Measurements from ENCODE around the gene PRDX5.
A peak's percentile ranks its signal among the peaks of the same experiment; 100 is the strongest.

PRDX5 gene

DNA sequence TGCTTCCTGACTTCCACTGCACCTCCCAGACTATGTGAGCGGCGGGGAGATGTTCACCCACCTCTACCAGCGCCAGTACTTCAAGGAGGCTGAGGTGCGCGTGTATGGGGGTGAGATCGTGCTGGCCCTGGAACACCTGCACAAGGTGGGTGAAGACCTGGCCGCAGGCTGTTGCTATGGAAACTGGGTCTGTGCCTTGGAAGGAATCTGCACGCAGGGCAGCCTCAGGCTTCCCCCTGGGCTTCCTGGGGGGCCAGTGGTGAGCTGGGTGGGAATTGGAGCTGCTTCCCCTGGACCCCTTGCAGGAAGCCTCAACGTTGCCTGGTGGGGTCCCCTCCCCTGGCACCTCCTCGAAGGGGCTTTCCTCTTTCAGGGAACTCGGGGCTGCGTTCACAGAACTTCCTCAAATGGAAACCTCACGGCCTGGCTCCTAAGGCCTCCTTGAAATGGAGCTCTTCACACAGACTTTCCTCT is 42.6 kb downstream of the PRDX5 start:
- no peak overlapping the region for H2AFZ ChIP-seq (ENCODE audit: low read length, unreplicated experiment)
- H3K27me3 ChIP-seq (ENCODE audit: insufficient read depth, low read length): no peaks in the 10 kb centered on the region
- peaks cover 22% of the 10 kb centered on the region for H3K79me2 ChIP-seq (ENCODE audit: control insufficient read depth, insufficient read depth, low read length, unreplicated experiment)
- H3K4me3 ChIP-seq (ENCODE audit: low read depth, low read length): peak overlapping the region; percentile 97
- H3K36me3 ChIP-seq (ENCODE audit: insufficient read depth, low read length): peaks cover 8% of the 10 kb centered on the region; the same call in 1 of the 2 replicates
- H3K27ac ChIP-seq (ENCODE audit: low read depth, low read length): no peak overlapping the region
- H3K4me1 ChIP-seq (ENCODE audit: control insufficient read depth, insufficient read depth, low read length, unreplicated experiment): peaks cover 32% of the 10 kb centered on the region

DNA sequence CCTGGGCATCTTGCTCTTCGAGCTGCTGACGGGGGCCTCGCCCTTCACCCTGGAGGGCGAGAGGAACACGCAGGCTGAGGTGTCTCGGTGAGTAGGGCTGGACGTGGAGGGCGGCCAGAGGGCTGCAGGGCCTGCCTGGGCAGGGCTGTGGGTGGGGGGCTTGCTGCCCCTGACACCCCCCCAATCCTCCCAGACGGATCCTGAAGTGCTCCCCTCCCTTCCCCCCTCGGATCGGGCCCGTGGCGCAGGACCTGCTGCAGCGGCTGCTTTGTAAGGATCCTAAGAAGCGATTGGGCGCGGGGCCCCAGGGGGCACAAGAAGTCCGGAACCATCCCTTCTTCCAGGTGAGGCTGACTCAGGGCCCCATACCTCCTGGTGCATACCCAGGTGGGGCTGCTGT is 43.7 kb downstream of the PRDX5 start:
- Histone ChIP-seq H2AFZ (ENCODE audit: low read length, unreplicated experiment) (no peak overlapping the region), H3K36me3 (ENCODE audit: insufficient read depth, low read length) (peaks cover 13% of the 10 kb centered on the region; the same call in 1 of the 2 replicates), H3K4me3 (ENCODE audit: low read depth, low read length) (no peak overlapping the region), H3K4me1 (ENCODE audit: control insufficient read depth, insufficient read depth, low read length, unreplicated experiment) (peaks cover 28% of the 10 kb centered on the region), H3K27ac (ENCODE audit: low read depth, low read length) (no peak overlapping the region), H3K79me2 (ENCODE audit: control insufficient read depth, insufficient read depth, low read length, unreplicated experiment) (peaks cover 22% of the 10 kb centered on the region), H3K27me3 (ENCODE audit: insufficient read depth, low read length) (no peaks in the 10 kb centered on the region)

DNA sequence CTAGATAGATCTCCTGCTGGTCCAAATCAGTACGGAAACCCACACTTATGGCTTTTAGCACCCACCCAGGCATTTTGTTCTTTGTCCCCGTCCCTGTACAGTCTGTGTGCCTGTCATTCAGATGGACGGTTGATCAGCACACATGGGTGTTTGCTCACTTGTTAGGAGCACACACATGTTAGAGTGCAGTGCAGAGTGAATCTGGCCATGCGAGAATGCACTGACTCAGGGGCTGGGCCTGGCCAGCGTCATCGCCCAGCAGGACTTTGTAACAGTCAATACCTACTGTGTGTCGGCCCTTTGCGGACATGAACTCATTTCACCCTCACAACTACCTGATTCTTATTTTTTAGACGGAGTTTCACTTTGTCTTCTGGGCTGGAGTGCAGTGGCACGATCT is 44.4 kb downstream of the PRDX5 start:
- H2AFZ ChIP-seq (ENCODE audit: low read length, unreplicated experiment): no peak overlapping the region
- no peaks in the 10 kb centered on the region for H3K27me3 ChIP-seq (ENCODE audit: insufficient read depth, low read length)
- H3K79me2 ChIP-seq (ENCODE audit: control insufficient read depth, insufficient read depth, low read length, unreplicated experiment): peaks cover 22% of the 10 kb centered on the region
- H3K27ac ChIP-seq (ENCODE audit: low read depth, low read length): no peak overlapping the region
- peaks cover 13% of the 10 kb centered on the region; the same call in 1 of the 2 replicates for H3K36me3 ChIP-seq (ENCODE audit: insufficient read depth, low read length)
- H3K4me1 ChIP-seq (ENCODE audit: control insufficient read depth, insufficient read depth, low read length, unreplicated experiment): peaks cover 25% of the 10 kb centered on the region
- H3K4me3 ChIP-seq (ENCODE audit: low read depth, low read length): no peak overlapping the region

DNA sequence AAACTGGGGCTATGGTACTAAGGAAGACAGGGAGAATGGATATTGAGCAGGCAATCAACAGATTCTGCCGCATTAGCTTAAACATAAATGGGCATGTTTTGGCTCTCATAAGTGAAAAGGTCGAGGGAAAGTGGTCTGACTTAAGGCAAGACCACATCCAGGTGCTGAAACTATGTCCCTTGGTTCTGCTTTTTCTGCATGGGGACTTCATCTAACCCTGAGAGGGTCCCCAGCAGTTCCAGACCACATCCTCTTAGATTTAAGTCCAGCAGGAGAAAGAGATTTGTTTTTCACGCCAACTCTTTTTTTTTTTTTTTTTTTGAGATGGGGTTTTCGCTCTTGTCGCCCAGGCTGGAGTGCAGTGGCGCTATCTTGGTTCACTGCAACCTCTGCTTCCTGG is 46.5 kb downstream of the PRDX5 start:
- H3K36me3 ChIP-seq (ENCODE audit: insufficient read depth, low read length): peaks cover 28% of the 10 kb centered on the region

DNA sequence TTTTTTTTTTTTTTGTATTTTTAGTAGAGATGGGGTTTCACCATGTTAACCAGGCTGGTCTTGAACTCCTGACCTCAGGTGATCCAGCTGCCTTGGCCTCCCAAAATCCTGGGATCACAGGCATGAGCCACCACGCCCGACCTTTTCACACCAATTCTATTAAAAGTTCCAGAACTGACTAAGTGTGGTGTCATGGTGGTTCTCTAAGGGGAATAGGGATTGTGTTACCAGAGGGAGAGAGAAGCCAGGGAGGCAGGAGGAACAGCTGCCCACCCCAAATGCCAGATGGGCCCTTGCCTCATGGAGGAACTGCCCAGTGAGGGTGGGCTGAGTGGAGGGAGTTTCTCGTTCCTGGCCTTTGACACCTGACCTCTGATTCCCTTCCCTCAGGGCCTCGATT is 47.0 kb downstream of the PRDX5 start:
- peaks cover 31% of the 10 kb centered on the region for H3K36me3 ChIP-seq (ENCODE audit: insufficient read depth, low read length)

More for the DNA sequence above, 46.5 kb downstream of the PRDX5 start:
- H3K27ac ChIP-seq (ENCODE audit: low read depth, low read length): no peak overlapping the region
- H3K27me3 ChIP-seq (ENCODE audit: insufficient read depth, low read length): no peaks in the 10 kb centered on the region
- H3K79me2 ChIP-seq (ENCODE audit: control insufficient read depth, insufficient read depth, low read length, unreplicated experiment): peaks cover 18% of the 10 kb centered on the region
- H3K4me3 ChIP-seq (ENCODE audit: low read depth, low read length): no peak overlapping the region
- no peak overlapping the region for H2AFZ ChIP-seq (ENCODE audit: low read length, unreplicated experiment)
- peaks cover 12% of the 10 kb centered on the region for H3K4me1 ChIP-seq (ENCODE audit: control insufficient read depth, insufficient read depth, low read length, unreplicated experiment)

DNA sequence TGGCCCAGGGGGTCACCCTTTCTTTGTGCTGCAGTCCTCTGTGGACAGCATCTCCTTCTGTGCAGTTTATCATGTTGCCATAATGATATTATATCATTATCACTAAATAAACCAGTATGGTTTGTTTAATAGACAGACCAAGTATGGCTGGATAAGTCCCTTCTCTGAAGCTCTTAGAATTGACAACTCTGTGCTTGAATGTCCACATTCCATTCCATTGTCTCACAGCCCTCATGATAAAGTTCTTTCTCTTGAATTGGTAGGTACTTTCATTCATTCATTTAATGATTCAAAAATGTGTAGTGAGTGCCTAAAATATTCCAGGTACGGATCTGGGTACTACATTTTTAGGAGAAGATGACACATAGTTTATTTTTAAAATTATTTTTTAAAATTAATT is 48.8 kb downstream of the PRDX5 start:
- H3K27ac ChIP-seq (ENCODE audit: low read depth, low read length): no peak overlapping the region

More for the DNA sequence above, 47.0 kb downstream of the PRDX5 start:
- Histone ChIP-seq H3K4me1 (ENCODE audit: control insufficient read depth, insufficient read depth, low read length, unreplicated experiment) (peaks cover 8% of the 10 kb centered on the region), H3K27me3 (ENCODE audit: insufficient read depth, low read length) (no peaks in the 10 kb centered on the region), H3K79me2 (ENCODE audit: control insufficient read depth, insufficient read depth, low read length, unreplicated experiment) (peaks cover 13% of the 10 kb centered on the region), H2AFZ (ENCODE audit: low read length, unreplicated experiment) (no peak overlapping the region), H3K4me3 (ENCODE audit: low read depth, low read length) (no peak overlapping the region), H3K27ac (ENCODE audit: low read depth, low read length) (no peak overlapping the region)

DNA sequence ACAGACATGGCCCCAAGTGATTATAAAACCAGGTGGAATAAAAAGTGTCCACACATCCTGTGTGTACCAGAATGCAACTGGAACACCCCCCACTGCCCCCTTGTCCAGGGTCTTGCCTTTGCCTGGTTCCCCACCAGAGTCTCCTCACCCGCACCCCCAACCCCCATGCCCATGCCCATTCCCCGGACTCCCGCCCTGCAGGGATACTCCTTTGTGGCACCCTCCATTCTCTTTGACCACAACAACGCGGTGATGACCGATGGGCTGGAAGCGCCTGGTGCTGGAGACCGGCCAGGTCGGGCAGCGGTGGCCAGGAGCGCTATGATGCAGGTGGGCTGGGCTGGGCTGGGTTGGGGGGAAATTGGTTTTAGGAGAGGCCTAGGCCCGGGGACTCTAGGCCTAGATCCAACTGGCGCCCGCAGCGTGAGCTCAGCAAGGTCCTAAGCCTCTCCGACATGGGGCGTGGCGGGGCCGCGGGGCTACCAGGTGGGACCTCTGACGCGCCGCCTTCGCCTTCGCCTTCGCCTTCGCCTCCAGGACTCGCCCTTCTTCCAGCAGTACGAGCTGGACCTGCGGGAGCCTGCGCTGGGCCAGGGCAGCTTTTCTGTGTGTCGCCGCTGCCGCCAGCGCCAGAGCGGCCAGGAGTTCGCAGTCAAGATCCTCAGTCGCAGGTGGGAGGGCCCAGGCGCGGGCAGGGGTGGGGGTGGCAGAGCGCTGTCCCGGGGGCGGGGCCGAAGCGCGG is 50.2 kb downstream of the PRDX5 start:
- H3K36me3 ChIP-seq (ENCODE audit: insufficient read depth, low read length): peaks cover 34% of the 10 kb centered on the region

More for the DNA sequence above, 48.8 kb downstream of the PRDX5 start:
- H3K79me2 ChIP-seq (ENCODE audit: control insufficient read depth, insufficient read depth, low read length, unreplicated experiment): no peaks in the 10 kb centered on the region
- H3K27me3 ChIP-seq (ENCODE audit: insufficient read depth, low read length): no peaks in the 10 kb centered on the region
- H3K36me3 ChIP-seq (ENCODE audit: insufficient read depth, low read length): peaks cover 28% of the 10 kb centered on the region
- no peak overlapping the region for H3K4me3 ChIP-seq (ENCODE audit: low read depth, low read length)
- H3K4me1 ChIP-seq (ENCODE audit: control insufficient read depth, insufficient read depth, low read length, unreplicated experiment): no peaks in the 10 kb centered on the region
- H2AFZ ChIP-seq (ENCODE audit: low read length, unreplicated experiment): no peak overlapping the region

DNA sequence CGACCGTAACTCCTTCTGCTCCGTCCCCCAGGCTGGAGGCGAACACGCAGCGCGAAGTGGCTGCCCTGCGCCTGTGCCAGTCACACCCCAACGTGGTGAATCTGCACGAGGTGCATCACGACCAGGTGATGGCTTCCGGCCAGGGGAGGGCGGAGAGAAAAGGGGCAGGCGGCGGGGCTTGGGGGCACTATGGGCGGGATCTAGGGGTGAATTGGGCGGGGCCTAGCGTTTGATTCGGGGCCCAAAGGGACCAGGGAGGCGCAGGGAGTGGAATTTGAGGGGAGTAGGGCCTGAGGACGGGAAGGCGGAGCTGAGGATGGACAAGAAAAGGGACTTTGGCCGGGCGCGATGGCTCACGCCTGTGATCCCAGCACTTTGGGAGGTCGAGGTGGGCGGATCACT is 50.8 kb downstream of the PRDX5 start:
- Histone ChIP-seq H3K36me3 (ENCODE audit: insufficient read depth, low read length) (peaks cover 34% of the 10 kb centered on the region), H3K4me3 (ENCODE audit: low read depth, low read length) (no peak overlapping the region), H3K27me3 (ENCODE audit: insufficient read depth, low read length) (no peaks in the 10 kb centered on the region), H2AFZ (ENCODE audit: low read length, unreplicated experiment) (no peak overlapping the region), H3K4me1 (ENCODE audit: control insufficient read depth, insufficient read depth, low read length, unreplicated experiment) (no peaks in the 10 kb centered on the region), H3K27ac (ENCODE audit: low read depth, low read length) (no peak overlapping the region), H3K79me2 (ENCODE audit: control insufficient read depth, insufficient read depth, low read length, unreplicated experiment) (no peaks in the 10 kb centered on the region)

More for the DNA sequence above, 50.2 kb downstream of the PRDX5 start:
- Histone ChIP-seq H3K4me1 (ENCODE audit: control insufficient read depth, insufficient read depth, low read length, unreplicated experiment) (no peaks in the 10 kb centered on the region), H3K4me3 (ENCODE audit: low read depth, low read length) (no peak overlapping the region), H3K79me2 (ENCODE audit: control insufficient read depth, insufficient read depth, low read length, unreplicated experiment) (no peaks in the 10 kb centered on the region), H2AFZ (ENCODE audit: low read length, unreplicated experiment) (no peak overlapping the region), H3K27me3 (ENCODE audit: insufficient read depth, low read length) (no peaks in the 10 kb centered on the region), H3K27ac (ENCODE audit: low read depth, low read length) (no peak overlapping the region)

DNA sequence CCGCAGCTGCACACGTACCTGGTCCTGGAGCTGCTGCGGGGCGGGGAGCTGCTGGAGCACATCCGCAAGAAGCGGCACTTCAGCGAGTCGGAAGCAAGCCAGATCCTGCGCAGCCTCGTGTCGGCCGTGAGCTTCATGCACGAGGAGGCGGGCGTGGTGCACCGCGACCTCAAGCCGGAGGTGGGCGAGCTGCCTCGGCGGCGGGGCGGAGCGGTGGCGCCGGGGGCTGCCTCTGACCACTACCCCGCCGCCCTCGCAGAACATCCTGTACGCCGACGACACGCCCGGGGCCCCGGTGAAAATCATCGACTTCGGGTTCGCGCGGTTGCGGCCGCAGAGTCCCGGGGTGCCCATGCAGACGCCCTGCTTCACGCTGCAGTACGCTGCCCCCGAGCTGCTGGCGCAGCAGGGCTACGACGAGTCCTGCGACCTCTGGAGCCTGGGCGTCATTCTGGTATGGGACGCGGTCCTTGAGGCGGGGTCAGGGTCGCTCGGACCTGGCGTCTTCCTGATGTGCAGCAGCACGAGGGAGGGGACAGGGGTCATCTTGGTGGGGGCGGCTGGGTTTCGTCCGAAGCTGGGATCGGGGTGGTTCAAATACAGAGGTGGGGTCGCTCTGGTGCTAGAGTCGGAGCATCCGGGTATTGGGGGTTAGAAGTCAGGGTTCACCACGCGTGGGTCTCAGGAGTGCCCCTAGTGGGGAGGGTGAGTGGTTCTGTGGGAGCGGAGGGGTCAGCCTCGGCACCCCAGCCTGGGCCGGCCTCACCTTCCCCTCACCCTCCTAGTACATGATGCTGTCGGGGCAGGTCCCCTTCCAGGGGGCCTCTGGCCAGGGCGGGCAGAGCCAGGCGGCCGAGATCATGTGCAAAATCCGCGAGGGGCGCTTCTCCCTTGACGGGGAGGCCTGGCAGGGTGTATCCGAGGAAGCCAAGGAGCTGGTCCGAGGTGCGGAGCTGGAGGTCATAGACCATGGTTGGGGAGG is 51.8 kb downstream of the PRDX5 start:
- Histone ChIP-seq H3K79me2 (ENCODE audit: control insufficient read depth, insufficient read depth, low read length, unreplicated experiment) (no peaks in the 10 kb centered on the region), H3K27me3 (ENCODE audit: insufficient read depth, low read length) (no peaks in the 10 kb centered on the region), H3K27ac (ENCODE audit: low read depth, low read length) (no peak overlapping the region), H3K4me1 (ENCODE audit: control insufficient read depth, insufficient read depth, low read length, unreplicated experiment) (no peaks in the 10 kb centered on the region), H3K4me3 (ENCODE audit: low read depth, low read length) (no peak overlapping the region), H3K36me3 (ENCODE audit: insufficient read depth, low read length) (peaks cover 34% of the 10 kb centered on the region), H2AFZ (ENCODE audit: low read length, unreplicated experiment) (no peak overlapping the region)

DNA sequence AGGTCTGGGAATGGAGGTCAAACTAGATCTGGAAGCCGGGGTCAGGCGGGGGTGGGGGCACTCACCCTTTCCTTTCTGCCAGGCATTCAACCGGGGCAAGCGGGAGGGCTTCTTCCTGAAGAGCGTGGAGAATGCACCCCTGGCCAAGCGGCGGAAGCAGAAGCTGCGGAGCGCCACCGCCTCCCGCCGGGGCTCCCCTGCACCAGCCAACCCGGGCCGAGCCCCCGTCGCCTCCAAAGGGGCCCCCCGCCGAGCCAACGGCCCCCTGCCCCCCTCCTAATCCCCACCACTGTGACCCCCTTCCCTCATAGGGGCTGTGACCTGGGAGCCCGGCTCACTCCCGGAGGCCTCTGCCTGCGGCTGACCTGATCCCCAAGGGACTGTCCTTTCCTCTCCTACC is 53.3 kb downstream of the PRDX5 start:
- peaks cover 27% of the 10 kb centered on the region for H3K36me3 ChIP-seq (ENCODE audit: insufficient read depth, low read length)
- no peaks in the 10 kb centered on the region for H3K4me1 ChIP-seq (ENCODE audit: control insufficient read depth, insufficient read depth, low read length, unreplicated experiment)
- no peak overlapping the region for H2AFZ ChIP-seq (ENCODE audit: low read length, unreplicated experiment)
- no peaks in the 10 kb centered on the region for H3K27me3 ChIP-seq (ENCODE audit: insufficient read depth, low read length)
- H3K27ac ChIP-seq (ENCODE audit: low read depth, low read length): no peak overlapping the region
- H3K79me2 ChIP-seq (ENCODE audit: control insufficient read depth, insufficient read depth, low read length, unreplicated experiment): no peaks in the 10 kb centered on the region
- H3K4me3 ChIP-seq (ENCODE audit: low read depth, low read length): no peak overlapping the region

Data from ACC112 (cell line).